GM21619 (cell line): ENCODE data around the gene ZNF831.

Experiments used
- ATAC-seq: cut with Tn5 transposase; IDR thresholded peaks from one replicate; pipeline ENCODE4 v1.9.1; 2021; ENCODE audit not compliant: unreplicated experiment

The ZNF831 gene

DNA sequence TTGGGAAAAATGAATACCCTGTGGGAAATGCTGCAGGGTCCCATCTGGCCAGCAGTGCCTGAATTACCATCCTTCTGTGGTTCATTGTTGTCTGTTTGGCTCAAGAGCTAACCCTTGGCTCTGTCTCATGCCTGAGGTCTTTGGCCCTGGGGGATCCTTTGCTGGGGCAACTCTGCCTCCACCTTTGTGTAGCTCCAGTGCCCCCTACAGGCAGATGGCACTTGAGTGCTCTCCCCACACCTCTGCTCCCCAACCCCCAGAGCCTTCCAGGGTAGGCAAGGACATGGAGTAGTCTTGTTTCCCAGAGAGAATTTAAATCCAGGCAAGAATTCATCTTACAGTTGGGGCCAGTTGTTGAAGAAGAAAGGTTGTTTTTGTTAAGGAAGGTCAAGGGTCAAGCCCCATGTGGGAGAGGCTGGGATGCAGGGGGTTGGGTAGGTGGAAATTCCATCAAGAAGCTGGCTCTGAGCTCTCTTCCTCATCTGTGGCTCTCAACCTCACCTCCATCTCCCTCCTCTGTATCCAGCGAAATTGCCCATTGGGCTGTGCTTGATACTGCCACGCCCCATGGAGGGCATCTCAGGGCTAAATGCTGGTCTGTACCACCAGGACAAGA is 44.2 kb downstream of the ZNF831 start:
- ATAC-seq, result peak; percentile 57

DNA sequence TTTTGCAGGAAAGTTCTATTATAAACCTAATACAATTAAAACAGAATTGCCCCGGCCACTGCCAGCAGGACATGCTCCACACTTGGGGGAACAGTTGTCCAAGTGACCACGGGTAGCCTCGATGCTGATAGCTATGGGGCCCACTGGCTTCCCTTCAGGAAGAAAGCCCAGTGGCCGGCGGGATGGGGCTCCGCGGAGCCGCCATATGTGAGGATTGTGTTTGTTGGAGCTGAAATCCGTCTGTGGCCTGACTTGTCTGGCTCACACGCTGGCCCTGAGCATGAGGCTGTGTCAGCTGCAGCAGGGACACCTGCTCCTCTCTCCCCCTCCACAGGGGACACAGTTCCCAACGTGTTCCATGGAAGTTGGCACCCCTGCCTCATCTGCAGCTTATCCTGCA is 46.6 kb downstream of the ZNF831 start:
- no peak for ATAC-seq

- no peak for ATAC-seq
These were observed 47.7 kb downstream of the ZNF831 start for GRCh38 chr20:59211208-59211765.

DNA sequence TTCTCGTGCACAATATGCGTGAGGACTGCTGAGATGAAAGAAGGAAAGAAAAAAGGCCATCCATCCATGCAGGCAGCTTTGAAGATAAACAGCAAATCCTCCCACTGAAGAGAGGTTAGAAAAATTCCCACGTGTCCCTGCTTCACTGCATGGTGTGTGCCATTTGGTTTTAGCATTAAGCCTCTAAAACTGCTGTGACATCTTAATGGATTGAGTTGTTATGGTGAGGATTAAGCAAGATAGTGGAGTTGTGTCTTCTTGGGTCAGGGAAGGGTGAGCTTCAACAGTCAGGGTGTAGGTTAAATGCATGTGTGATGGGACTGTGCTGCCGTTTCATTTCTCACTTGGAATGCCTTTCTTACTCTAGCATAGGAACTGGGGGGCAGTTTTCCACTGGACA is 50.5 kb downstream of the ZNF831 start:
- ATAC-seq, result no peak

DNA sequence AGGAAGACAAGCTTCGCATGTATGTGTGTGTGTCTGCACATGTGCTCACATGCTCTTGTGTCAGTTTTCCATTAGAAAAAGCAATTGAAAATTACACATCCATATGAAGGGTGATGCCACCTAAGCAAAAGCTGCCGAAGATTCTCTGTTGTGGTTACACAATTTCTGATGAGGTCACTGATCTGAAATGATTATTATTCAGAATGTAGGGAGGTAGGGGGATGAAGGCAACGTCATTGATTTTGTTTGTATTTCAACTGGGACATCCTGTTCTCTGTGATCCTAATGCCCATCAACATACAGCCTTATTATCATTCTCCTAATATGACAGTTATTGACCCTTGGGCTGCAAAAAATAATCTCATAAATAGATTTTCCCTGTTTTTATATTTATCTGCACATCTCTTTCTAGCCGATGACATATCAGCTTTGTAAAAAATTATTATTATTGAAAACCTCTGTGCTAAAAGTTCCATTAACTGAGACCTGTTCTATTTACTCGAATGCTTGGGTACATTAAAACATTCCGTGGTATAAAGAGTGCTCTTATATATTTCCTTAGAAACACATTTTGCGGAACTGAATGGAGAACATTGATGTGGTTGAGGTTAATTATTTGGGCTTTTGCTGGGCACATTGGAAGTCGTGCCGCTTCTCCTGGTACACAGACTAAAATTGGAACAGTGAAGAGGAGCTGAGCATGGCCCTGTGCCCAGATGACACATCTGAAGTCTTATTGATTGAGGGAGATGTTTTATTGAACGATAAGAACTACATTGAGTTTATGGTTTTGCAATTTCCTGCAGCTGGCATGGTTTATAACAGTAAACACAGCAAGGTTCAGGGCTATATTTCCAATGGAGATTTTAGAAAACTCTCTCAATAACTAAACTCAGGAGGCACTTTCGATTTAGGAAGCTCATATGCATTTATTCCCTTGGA is 51.3 kb downstream of the ZNF831 start:
- ATAC-seq, result no peak

DNA sequence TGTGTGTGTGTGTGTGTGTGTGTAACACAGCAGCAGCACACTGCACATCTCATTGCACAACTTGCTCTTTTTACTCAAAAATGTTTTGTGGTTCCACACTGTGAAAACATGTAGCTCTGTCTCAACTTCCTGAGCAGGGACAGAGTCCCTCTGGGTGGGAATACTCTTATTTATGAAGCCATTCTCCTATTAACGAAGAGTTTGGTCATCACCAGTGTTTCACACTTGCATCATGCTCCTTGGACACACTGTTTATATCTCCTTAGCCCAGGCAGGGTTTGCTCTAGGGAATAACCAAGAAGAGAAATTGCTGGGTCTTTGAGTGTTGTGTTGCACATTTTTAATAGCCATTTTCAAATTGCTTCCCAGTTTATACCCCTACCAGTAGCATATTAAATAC is 53.6 kb downstream of the ZNF831 start:
- ATAC-seq, result no peak

DNA sequence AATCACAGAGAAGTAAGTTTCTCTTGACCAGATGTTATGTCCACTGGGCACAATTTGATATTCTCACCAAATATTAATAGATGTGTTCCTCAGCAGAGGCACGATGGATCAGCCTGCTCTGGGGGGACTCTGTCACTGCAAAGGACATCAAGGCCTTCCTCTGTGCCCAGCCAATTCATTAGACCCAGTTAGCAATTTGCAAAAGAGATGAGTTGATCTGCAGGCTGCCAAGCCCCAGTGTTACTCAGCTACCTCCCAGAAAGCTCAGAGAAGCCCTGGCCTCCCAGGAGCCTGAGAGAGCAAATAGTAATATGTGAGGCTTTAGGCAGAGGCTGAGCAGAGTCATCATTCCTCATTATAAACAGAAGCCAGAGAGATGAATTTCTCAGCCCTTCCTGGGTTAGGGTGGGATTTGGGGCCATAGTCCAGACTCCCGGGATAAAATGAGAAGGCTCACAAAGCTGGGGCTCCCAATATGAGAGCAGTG is 54.2 kb downstream of the ZNF831 start:
- ATAC-seq, result no peak

DNA sequence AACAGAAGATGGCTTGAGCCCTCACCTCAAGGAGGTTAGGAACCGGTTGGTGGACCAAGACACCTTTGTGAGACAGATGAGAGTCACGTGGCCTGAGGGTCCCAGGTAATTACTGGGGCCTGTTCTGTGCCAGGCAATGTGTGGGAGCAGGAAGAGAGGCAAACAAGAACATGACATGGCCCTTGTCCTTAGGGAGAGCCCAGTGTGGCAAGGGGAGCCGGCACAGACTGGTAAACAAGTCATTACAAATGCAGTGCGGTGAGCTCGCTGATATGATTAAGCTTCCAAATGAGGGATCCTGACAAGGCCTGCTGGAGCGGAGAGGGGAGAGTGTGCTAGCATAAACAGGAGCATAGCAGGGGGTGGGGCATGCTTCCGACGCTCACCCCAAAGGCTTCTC is 55.6 kb downstream of the ZNF831 start:
- ATAC-seq, result no peak

DNA sequence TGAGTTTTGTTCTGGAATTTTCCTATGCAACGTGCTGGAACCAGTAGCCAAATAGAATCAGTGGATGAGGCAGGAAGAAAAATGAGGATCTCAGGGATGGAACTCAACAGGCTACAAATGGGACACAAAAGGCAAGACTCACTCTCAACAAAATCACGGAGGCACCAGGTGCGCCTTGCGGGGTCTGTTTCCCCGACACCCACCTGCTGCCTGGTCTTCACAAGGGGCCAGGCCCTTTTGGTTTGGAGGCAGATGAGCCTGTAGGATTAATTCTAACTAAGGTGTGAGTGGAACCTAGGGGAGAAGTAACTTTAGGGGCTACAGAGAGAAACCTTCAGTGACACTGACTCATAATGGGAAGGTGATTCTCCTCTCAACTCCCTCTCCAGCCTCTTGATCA is 56.5 kb downstream of the ZNF831 start:
- ATAC-seq, result no peak

DNA sequence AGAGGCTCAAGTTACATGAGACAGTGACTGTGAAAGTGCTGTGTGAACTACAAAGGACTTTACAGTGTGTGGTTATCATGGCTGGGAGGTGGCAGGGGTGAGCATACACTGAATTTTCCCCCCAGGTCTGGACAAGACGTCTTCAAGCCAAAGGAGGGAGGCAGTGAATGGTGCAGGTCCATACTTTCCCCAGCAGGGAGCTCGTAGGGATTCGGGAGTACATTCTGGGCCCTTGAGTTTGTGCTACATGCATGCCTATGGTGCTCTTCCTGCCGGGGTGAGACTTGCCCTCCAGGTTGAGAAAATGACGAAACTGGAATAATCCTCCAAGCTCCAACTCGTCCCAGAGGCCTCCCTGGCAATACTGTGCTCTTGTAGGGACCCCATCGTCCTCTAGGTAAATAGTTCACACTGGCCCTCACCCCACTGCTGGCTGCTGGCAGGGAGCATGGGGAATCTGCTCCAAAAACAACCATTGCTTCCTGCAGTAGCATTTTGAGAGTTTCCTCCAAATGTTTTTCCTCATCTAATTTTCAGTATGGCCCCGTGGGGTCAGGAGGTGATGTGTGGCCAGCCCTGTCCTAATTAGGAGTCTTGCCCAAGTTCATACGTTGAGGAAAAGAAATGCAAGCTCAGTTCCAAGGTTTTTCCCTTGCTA is 57.6 kb downstream of the ZNF831 start:
- no peak for ATAC-seq

DNA sequence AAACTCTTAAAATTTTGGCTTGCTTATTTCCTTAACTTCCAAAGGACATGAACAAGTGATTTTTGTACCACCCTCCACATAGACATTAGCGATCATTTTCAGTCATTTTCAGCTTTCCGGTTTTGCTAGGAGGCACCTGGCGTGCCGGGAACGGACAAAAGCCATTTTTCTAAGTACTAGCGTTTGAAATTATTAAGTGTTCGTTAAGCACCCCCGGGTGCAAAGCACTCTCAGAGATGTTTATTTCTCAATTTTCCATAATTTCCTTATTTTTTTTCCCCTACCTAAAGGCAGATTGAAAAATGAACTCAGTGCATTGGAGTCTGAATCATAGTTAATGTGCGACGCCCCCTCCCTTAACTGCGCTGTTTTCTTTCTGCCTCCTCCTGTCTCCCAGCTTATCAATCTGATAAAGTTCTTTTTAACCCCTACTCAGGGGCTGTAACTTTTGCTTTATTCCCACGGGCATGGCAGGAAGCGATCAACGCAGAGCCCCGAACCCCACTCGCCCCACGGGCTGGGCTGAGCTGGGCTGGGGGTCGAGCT is 58.2 kb downstream of the ZNF831 start:
- ATAC-seq, result no peak

GRCh38 chr20:59222253-59223181 is 58.9 kb downstream of the ZNF831 start:
- peak; percentile 92 for ATAC-seq

DNA sequence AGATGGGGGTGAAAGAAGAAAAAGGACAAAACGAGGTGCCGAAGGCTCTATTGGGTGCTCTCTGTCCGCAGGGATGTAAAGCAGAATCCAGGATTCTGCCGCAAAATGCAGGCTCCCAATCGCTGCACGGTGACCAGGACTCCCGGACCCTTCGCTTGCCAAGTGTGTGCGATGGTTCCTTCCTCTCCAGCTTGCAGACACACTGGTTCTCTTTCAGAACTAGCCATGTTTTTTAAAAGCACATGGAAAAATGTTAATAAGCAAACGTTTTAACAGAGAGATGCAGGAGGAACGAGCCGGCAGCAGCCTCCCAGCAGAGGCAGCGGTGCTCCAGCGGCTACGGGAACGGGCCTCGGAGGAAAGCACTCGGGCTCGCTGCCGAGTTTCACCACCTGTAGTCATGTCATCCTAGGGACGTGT is 59.6 kb downstream of the ZNF831 start:
- no peak for ATAC-seq

DNA sequence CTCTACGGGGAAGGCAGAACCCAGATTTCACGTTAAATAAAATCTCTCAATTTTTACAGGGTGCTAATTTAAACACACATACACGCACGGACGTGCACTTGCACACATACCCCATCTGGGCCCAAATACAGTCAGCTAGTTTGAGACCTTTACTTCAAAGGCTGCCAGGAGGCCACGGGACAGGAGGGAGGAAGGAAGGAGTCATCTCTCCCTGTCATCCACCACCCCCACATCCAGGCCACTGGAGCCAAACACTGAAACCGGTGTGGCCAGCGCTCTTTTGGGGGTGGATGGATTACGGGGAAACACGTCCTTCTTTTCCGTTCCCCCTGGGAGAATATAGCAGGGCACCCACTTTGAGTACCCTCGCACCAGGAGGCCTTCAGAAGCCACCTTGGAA is 60.1 kb downstream of the ZNF831 start:
- no peak for ATAC-seq

GRCh38 chr20:59224236-59224635 is 60.6 kb downstream of the ZNF831 start:
- no peak for ATAC-seq

DNA sequence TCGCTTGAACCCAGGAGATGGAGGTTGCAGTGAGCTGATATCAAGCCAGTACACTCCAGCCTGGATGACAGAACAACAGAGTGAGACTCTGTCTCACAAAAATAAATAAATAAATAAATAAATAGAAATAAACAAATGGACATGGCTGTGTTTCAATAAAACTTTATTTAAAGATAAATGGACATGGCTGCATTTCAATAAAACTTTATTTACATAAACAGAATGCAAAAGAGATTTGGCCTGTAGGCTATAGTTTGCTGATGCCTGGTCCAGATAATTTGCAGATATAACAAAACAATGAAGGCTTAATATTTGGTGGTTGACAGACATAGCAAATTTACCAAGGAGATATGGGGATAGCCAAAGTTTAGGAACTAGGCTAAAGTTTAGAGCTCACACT is 66.8 kb downstream of the ZNF831 start:
- no peak for ATAC-seq

DNA sequence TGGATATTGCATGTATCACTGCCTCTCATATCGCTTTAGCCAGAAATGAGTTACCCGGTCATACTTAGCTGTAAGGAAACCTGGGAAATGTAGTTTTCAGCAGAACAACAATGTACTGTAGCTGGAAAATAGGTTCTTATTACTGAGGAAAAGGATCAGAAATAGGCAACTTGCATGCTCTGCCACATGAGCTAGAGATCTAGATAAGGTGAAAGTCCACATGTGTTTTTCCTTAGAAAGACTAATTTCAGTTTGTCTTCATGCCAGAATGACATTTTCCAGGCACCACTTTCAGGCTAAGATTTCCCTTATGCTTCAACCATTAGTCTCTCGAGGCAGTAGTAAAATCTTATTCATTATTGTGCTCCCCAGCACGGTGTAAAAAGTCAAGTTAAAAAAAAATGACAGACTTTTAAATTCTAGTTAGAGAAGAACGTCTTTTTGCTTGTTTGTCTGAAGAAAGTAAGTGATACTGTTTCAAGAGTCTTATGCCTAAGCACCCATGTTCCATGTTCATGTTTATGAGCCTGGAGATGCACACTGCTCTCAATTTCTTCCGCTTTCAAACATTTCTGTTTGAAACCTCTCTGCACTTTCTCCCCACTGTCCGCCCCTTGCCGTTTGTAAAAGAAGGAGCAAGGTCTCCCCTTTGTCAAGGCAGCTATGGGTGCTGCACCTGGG is 67.6 kb downstream of the ZNF831 start:
- no peak for ATAC-seq

- no peak for ATAC-seq
These were observed 69.0 kb downstream of the ZNF831 start for GRCh38 chr20:59232618-59233017.

DNA sequence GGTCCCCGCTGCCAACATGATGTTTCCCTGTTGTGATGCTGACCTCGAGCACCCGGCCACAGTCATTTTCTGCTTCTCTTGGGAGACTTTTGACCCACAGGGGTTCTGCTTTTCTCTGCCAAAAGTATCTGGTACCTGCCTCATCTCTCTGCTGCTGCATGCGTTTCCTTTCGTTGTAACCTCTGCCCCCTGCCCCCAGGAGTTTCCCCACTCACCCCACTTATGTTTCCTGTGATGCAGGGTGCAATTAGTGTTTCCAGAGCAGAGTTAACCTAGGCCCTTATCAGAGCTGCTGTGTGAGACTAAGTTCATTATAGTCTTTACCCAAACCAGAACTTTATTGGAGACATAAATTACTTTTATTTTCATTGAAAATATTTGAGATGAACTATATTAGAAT is 71.6 kb downstream of the ZNF831 start:
- ATAC-seq, result no peak

GRCh38 chr20:59240006-59240405 is 76.4 kb downstream of the ZNF831 start:
- no peak for ATAC-seq
